ENCODE data around the gene ZNF365. TPM values are rescaled to one million over a fixed set of nuclear protein-coding genes. Genes with fewer than 3 reads are reported as not detected.

Gene ZNF365
- total RNA-seq, 4 donors from 2014 or later = 0.21 to 1.7 (median 1.5) TPM; not detected in 1

- Histone ChIP-seq H3K36me3 (no peaks in the 10 kb centered on the region), H3K4me3 (no peak overlapping the region), H3K9me3 (no peaks in the 10 kb centered on the region), H3K27me3 (no peaks in the 10 kb centered on the region), H3K27ac (no peak overlapping the region), H3K4me1 (peaks cover 0 to 11% (median 2%) of the 10 kb centered on the region in 4 donors)
- TF ChIP-seq EP300 (IDR thresholded peaks at IDR 0.05) = no peak
- no peak for TF ChIP-seq POLR2A (IDR thresholded peaks at IDR 0.05)
- no peak for TF ChIP-seq CTCF (IDR thresholded peaks at IDR 0.05)
- DNase-seq (ENCODE audit: low spot score in 2 of 2) = no peak
- 56% methylated on average over 2 of the region's 2 CpGs for WGBS, 2 donors
These were observed 77.4 kb downstream of the ZNF365 start for GRCh38 chr10:62451611-62451975.

Small RNAs within 50 kb of the gene (small RNA-seq; reads per million reads assigned to genes)
- gene RN7SL591P = not detected

Other genes starting within 250 kb of the ZNF365 start
- gene RTKN2, start 105.5 kb upstream of the ZNF365 start, total RNA-seq = under 1 TPM in 1 of 4 donors, not detected in 3; 0.30 TPM

All from tibial nerve (tissue), 4 donors.